IMR-90 (cell line): ENCODE data around the gene LRRC7. TPM values are rescaled to one million over a fixed set of nuclear protein-coding genes. Genes with fewer than 3 reads are reported as not detected.

Source experiments
- ATAC-seq: fragments of 200-7000 bp; cut with Tn5 transposase; 2 replicates; pipeline ENCODE4 v1.9.1; 2020; ENCODE audit warnings: low read depth, mild to moderate bottlenecking, moderate library complexity
- BruUV-seq: library from RNA; stranded (reverse); fragments of 400-500 nt; replicated peaks from 2 replicates; lab custom pipeline; 2021; lab: Mats Ljungman, UMichigan
- CTCF ChIA-PET: fragments of 300-600 bp; formaldehyde crosslinking; extraction: SDS; loops from one replicate; lab custom pipeline; 2021; ENCODE audit warnings: antibody characterized with exemption; lab: Yijun Ruan, JAX
- POLR2A ChIA-PET: fragments of 300-600 bp; sonication (Branson Sonifier 250); formaldehyde crosslinking; loops from one replicate; lab custom pipeline; 2022; ENCODE audit warnings: antibody characterized with exemption; ENCODE audit not compliant: unreplicated experiment; lab: Charles Lee
- DNase-seq: peaks from one replicate; pipeline ENCODE4 v3.0.0; 2013
- H2AFZ ChIP-seq: replicated peaks from 2 replicates; pipeline ENCODE3; 2013; ENCODE audit warnings: low read length, mild to moderate bottlenecking; ENCODE audit not compliant: poor library complexity
- H2AK5ac ChIP-seq: 2 replicates; pipeline ENCODE4 v1.6.1; 2013; ENCODE audit warnings: low read depth, low read length, inconsistent platforms
- H2AK9ac ChIP-seq: replicated peaks from 2 replicates; pipeline ENCODE3; 2013; ENCODE audit warnings: mild to moderate bottlenecking, low read depth, low read length, moderate library complexity; ENCODE audit not compliant: poor library complexity
- H2BK120ac ChIP-seq: 2 replicates; pipeline ENCODE4 v1.6.1; 2013; ENCODE audit warnings: low read depth, low read length, inconsistent platforms
- H2BK15ac ChIP-seq: 3 replicates; pipeline ENCODE4 v1.6.1; 2013; ENCODE audit warnings: low read depth, low read length, inconsistent platforms
- H2BK20ac ChIP-seq: 2 replicates; pipeline ENCODE4 v1.6.1; 2013; ENCODE audit warnings: low read depth, mild to moderate bottlenecking, inconsistent platforms, low read length, moderate library complexity
- H2BK5ac ChIP-seq: 2 replicates; pipeline ENCODE4 v1.6.1; 2013; ENCODE audit warnings: mild to moderate bottlenecking, low read depth, low read length, inconsistent platforms; ENCODE audit not compliant: poor library complexity, severe bottlenecking
- H3K14ac ChIP-seq: replicated peaks from 2 replicates; pipeline ENCODE4 v1.6.1; 2013; ENCODE audit warnings: low read depth, low read length, inconsistent platforms
- H3K18ac ChIP-seq: 2 replicates; pipeline ENCODE4 v1.6.1; 2013; ENCODE audit warnings: low read depth, low read length, control low read depth
- H3K23ac ChIP-seq: 2 replicates; pipeline ENCODE4 v1.6.1; 2013; ENCODE audit warnings: low read depth, low read length, inconsistent platforms
- H3K27ac ChIP-seq: 2 replicates; pipeline ENCODE4 v1.5.1; 2013; ENCODE audit warnings: mild to moderate bottlenecking, control low read depth, low read length; ENCODE audit not compliant: insufficient read depth
- H3K27me3 ChIP-seq: 2 replicates; pipeline ENCODE4 v1.6.1; 2013; ENCODE audit warnings: low read length; ENCODE audit not compliant: control insufficient read depth, insufficient read depth
- H3K36me3 ChIP-seq: 2 replicates; pipeline ENCODE4 v1.6.1; 2013; ENCODE audit warnings: low read length, mixed read lengths; ENCODE audit not compliant: control insufficient read depth, insufficient read depth
- H3K4ac ChIP-seq: 2 replicates; pipeline ENCODE4 v1.6.1; 2013; ENCODE audit warnings: low read depth, low read length, inconsistent platforms
- H3K4me1 ChIP-seq: 2 replicates; pipeline ENCODE4 v1.6.1; 2013; ENCODE audit warnings: low read length, mixed read lengths; ENCODE audit not compliant: control insufficient read depth, insufficient read depth
- H3K4me2 ChIP-seq: 2 replicates; pipeline ENCODE4 v1.6.1; 2013; ENCODE audit warnings: low read depth, mild to moderate bottlenecking, control low read depth, low read length, moderate library complexity
- H3K4me3 ChIP-seq: 2 replicates; pipeline ENCODE4 v1.5.1; 2013; ENCODE audit warnings: low read depth, mild to moderate bottlenecking, control low read depth, low read length, moderate library complexity; ENCODE audit not compliant: insufficient read depth
- H3K56ac ChIP-seq: 2 replicates; pipeline ENCODE4 v1.6.1; 2013; ENCODE audit warnings: low read length, inconsistent platforms; ENCODE audit not compliant: insufficient read depth; ENCODE audit errors: extremely low read depth
- H3K79me1 ChIP-seq, 2 experiments: 2 replicates each; pipeline ENCODE4 v1.6.1; 2013; ENCODE audit warnings: low read length in 2 of 2, inconsistent platforms in 1 of 2, low read depth in 1 of 2
- H3K9ac ChIP-seq: 2 replicates; pipeline ENCODE4 v1.6.1; 2013; ENCODE audit warnings: low read depth, low read length, control low read depth
- H3K9me1 ChIP-seq: 2 replicates; pipeline ENCODE4 v1.6.1; 2013; ENCODE audit warnings: low read length, inconsistent platforms; ENCODE audit not compliant: insufficient read depth
- H3K9me3 ChIP-seq: 2 replicates; pipeline ENCODE4 v1.6.1; 2013; ENCODE audit warnings: low read length; ENCODE audit not compliant: control insufficient read depth, insufficient read depth
- H4K20me1 ChIP-seq: 2 replicates; pipeline ENCODE4 v1.6.1; 2013; ENCODE audit warnings: low read length, inconsistent platforms; ENCODE audit not compliant: insufficient read depth
- H4K5ac ChIP-seq: 2 replicates; pipeline ENCODE4 v1.6.1; 2013; ENCODE audit warnings: mild to moderate bottlenecking, low read depth, low read length, control low read depth
- H4K8ac ChIP-seq, 2 experiments: 2 replicates each; pipeline ENCODE4 v1.6.1; 2013; ENCODE audit warnings: low read depth in 2 of 2, low read length in 2 of 2, control low read depth in 1 of 2, inconsistent platforms in 1 of 2
- H4K91ac ChIP-seq: 2 replicates; pipeline ENCODE4 v1.6.1; 2013; ENCODE audit warnings: low read depth, low read length, inconsistent platforms; ENCODE audit not compliant: insufficient read depth
- BHLHE40 ChIP-seq: fragments of 150-350 bp; IDR thresholded peaks from 2 replicates; pipeline ENCODE4 v1.6.1; 2016; ENCODE audit warnings: mild to moderate bottlenecking, low read depth, low read length
- CEBPB ChIP-seq: IDR thresholded peaks from 2 replicates; pipeline ENCODE4 v1.6.1; 2012; ENCODE audit warnings: low read depth, low read length, improper control_type of control experiment
- CHD1 ChIP-seq: IDR thresholded peaks from 2 replicates; pipeline ENCODE4 v1.6.1; 2012; ENCODE audit warnings: low read depth, low read length, improper control_type of control experiment
- FOS ChIP-seq: fragments of 150-350 bp; IDR thresholded peaks from 2 replicates; pipeline ENCODE4 v1.6.1; 2016; ENCODE audit warnings: low read depth, low read length
- MAFK ChIP-seq: IDR thresholded peaks from 2 replicates; pipeline ENCODE4 v1.6.1; 2012; ENCODE audit warnings: low read depth, low read length, improper control_type of control experiment
- MAZ ChIP-seq: IDR thresholded peaks from 2 replicates; pipeline ENCODE4 v1.6.1; 2012; ENCODE audit warnings: low read depth, mild to moderate bottlenecking, low read length, improper control_type of control experiment, moderate library complexity, borderline replicate concordance
- MXI1 ChIP-seq: IDR thresholded peaks from 2 replicates; pipeline ENCODE4 v1.6.1; 2012; ENCODE audit warnings: low read depth, mild to moderate bottlenecking, low read length, moderate library complexity, borderline replicate concordance
- NFE2L2 ChIP-seq: fragments of 150-350 bp; IDR thresholded peaks from 2 replicates; pipeline ENCODE4 v1.6.1; 2016; ENCODE audit warnings: low read depth, mild to moderate bottlenecking, low read length
- POLR2A ChIP-seq: IDR thresholded peaks from 2 replicates; pipeline ENCODE4 v1.6.1; 2012; ENCODE audit warnings: mild to moderate bottlenecking, low read depth, low read length
- RAD21 ChIP-seq: IDR thresholded peaks from 2 replicates; pipeline ENCODE4 v1.6.1; 2012; ENCODE audit warnings: low read length, improper control_type of control experiment
- RCOR1 ChIP-seq: IDR thresholded peaks from 2 replicates; pipeline ENCODE4 v1.6.1; 2012; ENCODE audit warnings: mild to moderate bottlenecking, low read length, improper control_type of control experiment; ENCODE audit not compliant: insufficient replicate concordance
- RFX5 ChIP-seq: IDR thresholded peaks from 2 replicates; pipeline ENCODE4 v1.8.0; 2012; ENCODE audit warnings: low read depth, mild to moderate bottlenecking, low read length, moderate library complexity
- SMC3 ChIP-seq: fragments of 150-350 bp; IDR thresholded peaks from 2 replicates; pipeline ENCODE4 v1.6.1; 2016; ENCODE audit warnings: low read depth, mild to moderate bottlenecking, antibody characterized with exemption, low read length, moderate library complexity
- dilution Hi-C: fragments of 300-500 bp; cut with HindIII; formaldehyde crosslinking; loops from one replicate; pipeline ENCODE4 v1.14.3; 2018; ENCODE audit warnings: low sequenced_read_pairs; ENCODE audit not compliant: unreplicated experiment
- in situ Hi-C: fragments of 300-500 bp; cut with MboI; formaldehyde crosslinking; loops from 3 replicates; pipeline ENCODE4 v1.14.3; 2019; ENCODE audit warnings: low sequenced_read_pairs, inconsistent platforms, mixed read lengths
- intact Hi-C: fragments of 100-400 bp; cut with micrococcal nuclease; formaldehyde crosslinking; loops from 2 replicates; pipeline ENCODE4 v1.10.0; 2022
- polyA plus RNA-seq, 3 experiments: library from polyadenylated mRNA; depleted of rRNA; stranded (reverse); fragments of >200 nt; gene quantifications; 2 replicates each; pipeline ENCODE4 v1.2.3, GENCODE V29; 2012; ENCODE audit warnings: low replicate concordance in 1 of 3
- total RNA-seq: library from RNA; depleted of rRNA; stranded (reverse); fragments of >200 nt; gene quantifications from 2 replicates; pipeline ENCODE4 v1.2.3, GENCODE V29; 2012
- TF ChIP-seq, protein P1 (sequence below): fragments of 150-350 bp; IDR thresholded peaks from 2 replicates; pipeline ENCODE4 v1.6.1; 2017; ENCODE audit warnings: mild to moderate bottlenecking, antibody characterized with exemption, low read length, low read depth
- TF ChIP-seq, protein P2 (sequence below): fragments of 150-350 bp; IDR thresholded peaks from 2 replicates; pipeline ENCODE4 v1.6.1; 2016; ENCODE audit warnings: low read depth, mild to moderate bottlenecking, low read length, moderate library complexity, borderline replicate concordance
- TF ChIP-seq, protein P3 (sequence below): conservative IDR thresholded peaks from 2 replicates; pipeline ENCODE4 v1.5.1; 2012; ENCODE audit warnings: mild to moderate bottlenecking, low read depth, low read length, improper control_type of control experiment

LRRC7 gene
- total and polyA plus RNA-seq, 2 of the 4 experiments (the other 2 are of a cell fraction) = under 0.01 to 0.02 TPM

DNA sequence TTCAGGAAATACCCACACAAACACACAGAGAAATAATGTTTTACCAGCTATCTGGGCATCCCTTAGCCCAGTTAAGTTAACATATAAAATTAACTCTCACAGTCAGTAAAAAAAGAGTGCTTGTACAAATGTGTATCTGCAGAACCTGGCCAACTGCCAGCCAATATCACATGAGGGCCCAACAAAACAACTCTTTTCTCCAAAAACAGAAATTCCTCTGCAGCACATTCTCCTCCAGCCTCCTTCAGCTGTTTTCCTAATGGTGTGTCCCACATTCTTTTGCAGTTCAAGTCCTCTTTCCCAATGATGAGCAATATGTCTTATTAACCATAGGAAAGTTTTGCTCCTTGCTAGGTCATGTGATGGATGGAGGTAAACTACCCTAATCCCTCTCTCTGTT lies 75.5 kb downstream of the LRRC7 start:
- Histone ChIP-seq H3K27me3 (no peaks in the 10 kb centered on the region), H3K9me3 (no peaks in the 10 kb centered on the region), H3K4me1 (no peaks in the 10 kb centered on the region), H4K91ac (no peak overlapping the region), H2BK15ac (no peak overlapping the region), H4K5ac (no peak overlapping the region), H3K23ac (no peak overlapping the region), H2AK9ac (no peak overlapping the region), H3K27ac (no peak overlapping the region), H3K4me2 (no peak overlapping the region), H3K79me1 (no peaks in the 10 kb centered on the region), H2AK5ac (no peak overlapping the region), H2BK5ac (no peak overlapping the region), H2BK120ac (no peak overlapping the region), H3K9ac (no peak overlapping the region), H3K14ac (no peak overlapping the region), H4K20me1 (no peaks in the 10 kb centered on the region), H3K4ac (no peak overlapping the region), H3K4me3 (no peak overlapping the region), H2BK20ac (no peak overlapping the region), H2AFZ (no peak overlapping the region), H4K8ac (no peak overlapping the region), H3K9me1 (no peaks in the 10 kb centered on the region), H3K56ac (no peak overlapping the region), H3K36me3 (no peaks in the 10 kb centered on the region), H3K18ac (no peak overlapping the region)
- DNase-seq = no peak
- no peak for ATAC-seq
- no peak for TF ChIP-seq MXI1
- TF ChIP-seq RFX5 = no peak
- no peak for TF ChIP-seq BHLHE40
- no peak for TF ChIP-seq NFE2L2
- TF ChIP-seq, protein P1, sequence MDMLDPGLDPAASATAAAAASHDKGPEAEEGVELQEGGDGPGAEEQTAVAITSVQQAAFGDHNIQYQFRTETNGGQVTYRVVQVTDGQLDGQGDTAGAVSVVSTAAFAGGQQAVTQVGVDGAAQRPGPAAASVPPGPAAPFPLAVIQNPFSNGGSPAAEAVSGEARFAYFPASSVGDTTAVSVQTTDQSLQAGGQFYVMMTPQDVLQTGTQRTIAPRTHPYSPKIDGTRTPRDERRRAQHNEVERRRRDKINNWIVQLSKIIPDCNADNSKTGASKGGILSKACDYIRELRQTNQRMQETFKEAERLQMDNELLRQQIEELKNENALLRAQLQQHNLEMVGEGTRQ = no peak
- no peak for TF ChIP-seq CEBPB
- no peak for TF ChIP-seq MAFK
- TF ChIP-seq, protein P2, sequence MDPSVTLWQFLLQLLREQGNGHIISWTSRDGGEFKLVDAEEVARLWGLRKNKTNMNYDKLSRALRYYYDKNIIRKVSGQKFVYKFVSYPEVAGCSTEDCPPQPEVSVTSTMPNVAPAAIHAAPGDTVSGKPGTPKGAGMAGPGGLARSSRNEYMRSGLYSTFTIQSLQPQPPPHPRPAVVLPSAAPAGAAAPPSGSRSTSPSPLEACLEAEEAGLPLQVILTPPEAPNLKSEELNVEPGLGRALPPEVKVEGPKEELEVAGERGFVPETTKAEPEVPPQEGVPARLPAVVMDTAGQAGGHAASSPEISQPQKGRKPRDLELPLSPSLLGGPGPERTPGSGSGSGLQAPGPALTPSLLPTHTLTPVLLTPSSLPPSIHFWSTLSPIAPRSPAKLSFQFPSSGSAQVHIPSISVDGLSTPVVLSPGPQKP = no peak
- TF ChIP-seq CHD1 = no peak
- TF ChIP-seq MAZ = no peak
- TF ChIP-seq POLR2A = no peak
- no peak for TF ChIP-seq SMC3
- no peak for TF ChIP-seq FOS
- no peak for TF ChIP-seq RCOR1
- TF ChIP-seq, protein P3, sequence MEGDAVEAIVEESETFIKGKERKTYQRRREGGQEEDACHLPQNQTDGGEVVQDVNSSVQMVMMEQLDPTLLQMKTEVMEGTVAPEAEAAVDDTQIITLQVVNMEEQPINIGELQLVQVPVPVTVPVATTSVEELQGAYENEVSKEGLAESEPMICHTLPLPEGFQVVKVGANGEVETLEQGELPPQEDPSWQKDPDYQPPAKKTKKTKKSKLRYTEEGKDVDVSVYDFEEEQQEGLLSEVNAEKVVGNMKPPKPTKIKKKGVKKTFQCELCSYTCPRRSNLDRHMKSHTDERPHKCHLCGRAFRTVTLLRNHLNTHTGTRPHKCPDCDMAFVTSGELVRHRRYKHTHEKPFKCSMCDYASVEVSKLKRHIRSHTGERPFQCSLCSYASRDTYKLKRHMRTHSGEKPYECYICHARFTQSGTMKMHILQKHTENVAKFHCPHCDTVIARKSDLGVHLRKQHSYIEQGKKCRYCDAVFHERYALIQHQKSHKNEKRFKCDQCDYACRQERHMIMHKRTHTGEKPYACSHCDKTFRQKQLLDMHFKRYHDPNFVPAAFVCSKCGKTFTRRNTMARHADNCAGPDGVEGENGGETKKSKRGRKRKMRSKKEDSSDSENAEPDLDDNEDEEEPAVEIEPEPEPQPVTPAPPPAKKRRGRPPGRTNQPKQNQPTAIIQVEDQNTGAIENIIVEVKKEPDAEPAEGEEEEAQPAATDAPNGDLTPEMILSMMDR = no peak
- TF ChIP-seq RAD21 = no peak
- dilution Hi-C loops (no loop called here), in situ Hi-C loops (no loop called here), intact Hi-C loops (no loop called here)
- ChIA-PET CTCF (no interaction called here), POLR2A (no interaction called here)
- BruUV-seq = no TSS peak
